Glutamatergic neuron (in vitro differentiated cells): ENCODE measurements around the gene LMO7. TPM values are rescaled to one million over a fixed set of nuclear protein-coding genes. Genes with fewer than 3 reads are reported as not detected.

Experiments
- DNase-seq: peaks from one replicate; pipeline ENCODE4 v3.0.0; 2022
- H3K27ac Mint-ChIP-seq: one replicate; pipeline ENCODE4 v1.8.0; 2020; ENCODE audit warnings: mild to moderate bottlenecking, mixed read lengths, inconsistent platforms; ENCODE audit not compliant: unreplicated experiment
- H3K27me3 Mint-ChIP-seq: one replicate; pipeline ENCODE4 v1.8.0; 2020; ENCODE audit warnings: mild to moderate bottlenecking, moderate library complexity, mixed read lengths, inconsistent platforms; ENCODE audit not compliant: unreplicated experiment
- H3K36me3 Mint-ChIP-seq: one replicate; pipeline ENCODE4 v1.8.0; 2020; ENCODE audit warnings: mild to moderate bottlenecking, mixed read lengths, inconsistent platforms; ENCODE audit not compliant: unreplicated experiment
- H3K4me1 Mint-ChIP-seq: one replicate; pipeline ENCODE4 v1.8.0; 2020; ENCODE audit warnings: mild to moderate bottlenecking, low read depth, mixed read lengths, inconsistent platforms; ENCODE audit not compliant: unreplicated experiment
- H3K4me3 Mint-ChIP-seq: one replicate; pipeline ENCODE4 v1.8.0; 2020; ENCODE audit warnings: mild to moderate bottlenecking, mixed read lengths, inconsistent platforms; ENCODE audit not compliant: unreplicated experiment
- H3K9me3 Mint-ChIP-seq: one replicate; pipeline ENCODE4 v1.8.0; 2020; ENCODE audit warnings: mild to moderate bottlenecking, moderate library complexity, mixed read lengths, inconsistent platforms; ENCODE audit not compliant: unreplicated experiment
- CTCF ChIP-seq: fragments of 200-600 bp; sonication (generic); IDR thresholded peaks from one replicate; pipeline ENCODE4 v1.5.0; 2021; ENCODE audit not compliant: partially characterized antibody, unreplicated experiment
- total RNA-seq: library from RNA; stranded (reverse); fragmentation: NEBNext Ultra II Directional; extraction: Animal tissue kit (Norgen Biotek cat#: 25700); gene quantifications from one replicate; pipeline ENCODE4 v1.2.1, GENCODE V29; 2021; ENCODE audit not compliant: unreplicated experiment

The LMO7 gene
- total RNA-seq, 1 donor from 2014 or later = 5.0 TPM

DNA sequence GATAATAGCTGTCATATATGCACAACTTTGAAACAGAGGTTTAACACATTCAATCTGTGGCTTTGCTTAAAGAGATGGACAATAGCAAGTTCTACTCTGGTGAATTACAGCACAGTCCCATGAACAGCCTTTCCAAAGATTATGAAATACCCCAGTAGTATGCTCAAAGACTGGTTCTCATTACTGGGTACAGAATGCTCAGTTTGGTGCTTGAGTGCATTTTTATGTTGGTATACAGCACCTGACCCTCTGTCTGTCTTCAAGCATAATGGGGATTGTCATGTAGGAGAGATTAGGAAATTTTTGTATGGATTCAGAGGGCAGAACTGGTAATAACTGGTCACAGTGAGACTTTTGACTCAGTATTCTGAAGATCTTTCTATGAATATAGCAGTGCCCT lies 7.6 kb downstream of the LMO7 start:
- peaks cover 2% of the 10 kb centered on the region for H3K27me3 Mint-ChIP-seq
- no peak for DNase-seq
- H3K27ac Mint-ChIP-seq = no peak overlapping the region
- H3K4me3 Mint-ChIP-seq = no peak overlapping the region
- H3K36me3 Mint-ChIP-seq = peaks cover 4% of the 10 kb centered on the region
- H3K4me1 Mint-ChIP-seq = no peaks in the 10 kb centered on the region
- no peak for TF ChIP-seq CTCF
- H3K9me3 Mint-ChIP-seq = peaks cover 3% of the 10 kb centered on the region

- peaks cover 3% of the 10 kb centered on the region for H3K9me3 Mint-ChIP-seq
- H3K27me3 Mint-ChIP-seq = peaks cover 2% of the 10 kb centered on the region
- no peak for DNase-seq
- peaks cover 4% of the 10 kb centered on the region for H3K36me3 Mint-ChIP-seq
- no peak overlapping the region for H3K4me3 Mint-ChIP-seq
- no peaks in the 10 kb centered on the region for H3K4me1 Mint-ChIP-seq
- no peak overlapping the region for H3K27ac Mint-ChIP-seq
- no peak for TF ChIP-seq CTCF
These were observed 9.0 kb downstream of the LMO7 start for GRCh38 chr13:75645141-75645540.

DNA sequence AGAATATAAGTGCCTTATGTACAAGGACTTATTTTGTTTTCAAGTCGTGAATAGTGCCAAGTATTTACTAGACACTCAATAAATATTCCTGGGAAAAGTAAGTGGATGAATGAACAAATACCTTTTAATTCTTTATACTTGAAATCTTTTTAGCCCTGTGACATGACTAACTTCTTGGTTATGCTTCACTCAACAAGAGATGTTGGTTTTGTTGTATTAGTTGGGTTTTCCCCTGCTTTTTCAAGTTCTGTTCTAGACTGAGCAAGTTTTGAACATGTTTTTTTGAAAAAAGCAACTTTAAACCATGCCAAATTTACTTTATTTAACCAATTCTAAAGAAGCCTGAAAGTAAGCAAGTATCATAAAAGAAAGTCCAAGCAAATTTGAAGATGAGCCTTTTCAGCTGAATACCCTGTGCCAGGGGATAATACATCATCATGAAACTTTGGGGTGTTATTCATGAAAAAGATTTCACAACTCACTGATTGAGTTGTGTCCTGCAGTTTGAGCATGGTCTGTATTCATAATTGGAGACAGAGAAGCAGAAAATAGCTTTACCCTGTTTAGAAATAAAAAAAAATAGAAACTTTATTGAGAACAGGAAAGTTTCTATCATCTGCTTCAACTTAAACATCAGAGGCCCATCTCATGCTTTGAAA lies 11.1 kb downstream of the LMO7 start:
- DNase-seq = no peak
- Mint-ChIP-seq H3K9me3 (peaks cover 3% of the 10 kb centered on the region), H3K27ac (no peak overlapping the region), H3K27me3 (no peaks in the 10 kb centered on the region), H3K36me3 (peaks cover 4% of the 10 kb centered on the region), H3K4me3 (no peak overlapping the region), H3K4me1 (no peaks in the 10 kb centered on the region)
- TF ChIP-seq CTCF = no peak

DNA sequence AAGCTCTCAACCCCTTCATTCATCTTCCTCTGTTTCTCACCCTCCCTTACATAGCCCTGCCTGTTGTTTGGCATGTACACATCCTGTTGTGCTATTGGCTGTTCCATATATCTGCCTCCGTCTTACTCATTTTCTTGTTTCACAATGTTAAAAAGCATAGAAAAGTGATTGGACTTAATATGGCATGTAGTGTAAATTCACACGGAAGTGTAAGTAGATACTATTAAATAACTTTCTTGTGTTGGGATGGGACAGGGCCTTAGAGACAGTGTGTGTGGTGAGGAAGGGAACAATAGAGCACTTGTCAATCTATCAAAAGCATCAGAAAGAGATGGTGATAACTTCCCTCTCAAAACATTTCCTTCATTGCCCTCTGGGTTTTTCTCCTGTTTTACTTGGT lies 12.3 kb downstream of the LMO7 start:
- peaks cover 3% of the 10 kb centered on the region for H3K9me3 Mint-ChIP-seq
- H3K4me1 Mint-ChIP-seq = no peaks in the 10 kb centered on the region
- no peak for TF ChIP-seq CTCF
- no peak overlapping the region for H3K27ac Mint-ChIP-seq
- no peak overlapping the region for H3K4me3 Mint-ChIP-seq
- H3K27me3 Mint-ChIP-seq = no peaks in the 10 kb centered on the region
- no peak for DNase-seq
- peaks cover 4% of the 10 kb centered on the region for H3K36me3 Mint-ChIP-seq

GRCh38 chr13:75651013-75651412 lies 14.9 kb downstream of the LMO7 start:
- Mint-ChIP-seq H3K36me3 (peaks cover 4% of the 10 kb centered on the region), H3K27me3 (no peaks in the 10 kb centered on the region), H3K9me3 (peaks cover 3% of the 10 kb centered on the region), H3K27ac (no peak overlapping the region), H3K4me1 (no peaks in the 10 kb centered on the region), H3K4me3 (no peak overlapping the region)
- TF ChIP-seq CTCF = no peak
- DNase-seq = no peak
